LNCaP clone FGC (cell line): Measurements from ENCODE around the gene GDF2.

Experiments
- DNase-seq: peaks from one replicate; pipeline ENCODE4 v3.0.0-alpha.2; 2011; ENCODE audit warnings: low read depth
- H3K4me3 ChIP-seq: 2 replicates; pipeline ENCODE4 v1.5.1; 2011; ENCODE audit warnings: mild to moderate bottlenecking, low read depth, low read length, control low read depth
- TF ChIP-seq, protein P1 (sequence below): IDR thresholded peaks from 2 replicates; pipeline ENCODE4 v1.5.1; 2012; ENCODE audit warnings: mild to moderate bottlenecking; ENCODE audit not compliant: control insufficient read depth, insufficient read depth; ENCODE audit errors: extremely low read depth

GDF2 gene

DNA sequence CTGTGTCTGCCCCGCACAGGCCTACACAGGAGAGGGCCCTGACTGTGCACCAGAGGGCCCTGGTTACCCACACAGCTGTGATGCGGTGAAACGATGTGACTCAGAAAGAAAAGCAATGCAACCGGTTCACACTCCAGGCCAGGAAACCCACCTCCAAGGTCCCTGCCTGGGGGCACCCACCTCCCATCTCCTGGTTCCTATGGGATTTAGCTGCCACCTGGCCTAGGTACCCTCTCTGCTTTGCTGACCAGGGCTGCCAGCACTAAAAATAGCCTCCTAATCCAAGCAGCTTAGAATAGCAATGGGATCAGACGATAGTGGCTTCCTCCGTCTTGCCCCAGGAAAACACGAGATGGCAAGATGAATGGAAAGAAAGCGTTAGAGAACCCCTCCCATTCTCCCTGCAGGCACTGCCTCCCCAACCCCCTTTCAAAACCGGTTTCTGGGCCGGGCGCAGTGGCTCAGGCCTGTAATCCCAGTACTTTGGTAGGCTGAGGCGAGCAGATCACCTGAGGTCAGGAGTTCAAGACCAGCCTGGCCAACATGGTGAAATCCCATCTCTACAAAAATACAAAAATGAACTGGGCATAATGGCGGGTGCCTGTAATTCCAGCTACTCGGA lies 38.3 kb downstream of the GDF2 start:
- H3K4me3 ChIP-seq, result no peak overlapping the region
- DNase-seq, result no peak
- TF ChIP-seq, protein P1, sequence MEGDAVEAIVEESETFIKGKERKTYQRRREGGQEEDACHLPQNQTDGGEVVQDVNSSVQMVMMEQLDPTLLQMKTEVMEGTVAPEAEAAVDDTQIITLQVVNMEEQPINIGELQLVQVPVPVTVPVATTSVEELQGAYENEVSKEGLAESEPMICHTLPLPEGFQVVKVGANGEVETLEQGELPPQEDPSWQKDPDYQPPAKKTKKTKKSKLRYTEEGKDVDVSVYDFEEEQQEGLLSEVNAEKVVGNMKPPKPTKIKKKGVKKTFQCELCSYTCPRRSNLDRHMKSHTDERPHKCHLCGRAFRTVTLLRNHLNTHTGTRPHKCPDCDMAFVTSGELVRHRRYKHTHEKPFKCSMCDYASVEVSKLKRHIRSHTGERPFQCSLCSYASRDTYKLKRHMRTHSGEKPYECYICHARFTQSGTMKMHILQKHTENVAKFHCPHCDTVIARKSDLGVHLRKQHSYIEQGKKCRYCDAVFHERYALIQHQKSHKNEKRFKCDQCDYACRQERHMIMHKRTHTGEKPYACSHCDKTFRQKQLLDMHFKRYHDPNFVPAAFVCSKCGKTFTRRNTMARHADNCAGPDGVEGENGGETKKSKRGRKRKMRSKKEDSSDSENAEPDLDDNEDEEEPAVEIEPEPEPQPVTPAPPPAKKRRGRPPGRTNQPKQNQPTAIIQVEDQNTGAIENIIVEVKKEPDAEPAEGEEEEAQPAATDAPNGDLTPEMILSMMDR, result no peak

DNA sequence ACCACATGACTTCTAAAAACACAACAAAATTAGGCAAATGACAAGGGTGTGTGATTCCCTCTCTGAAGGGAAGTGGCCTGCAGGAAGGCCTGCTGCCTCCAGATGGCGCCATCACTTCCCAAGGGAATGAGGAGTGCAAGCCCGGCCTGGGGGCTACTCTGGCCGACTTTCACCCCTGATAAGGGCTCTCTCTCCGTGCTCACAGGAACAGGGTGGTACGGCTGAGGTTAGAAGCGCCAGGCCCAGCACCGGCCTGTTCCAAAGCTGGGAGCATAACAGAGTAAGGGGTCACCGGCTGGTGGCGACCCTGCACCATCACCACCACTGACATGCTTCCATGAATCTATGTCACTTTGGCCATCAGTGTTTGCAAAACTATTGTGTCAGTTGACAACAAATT lies 39.0 kb downstream of the GDF2 start:
- no peak for DNase-seq
- TF ChIP-seq, protein P1, result peak; percentile 68
- no peak overlapping the region for H3K4me3 ChIP-seq

DNA sequence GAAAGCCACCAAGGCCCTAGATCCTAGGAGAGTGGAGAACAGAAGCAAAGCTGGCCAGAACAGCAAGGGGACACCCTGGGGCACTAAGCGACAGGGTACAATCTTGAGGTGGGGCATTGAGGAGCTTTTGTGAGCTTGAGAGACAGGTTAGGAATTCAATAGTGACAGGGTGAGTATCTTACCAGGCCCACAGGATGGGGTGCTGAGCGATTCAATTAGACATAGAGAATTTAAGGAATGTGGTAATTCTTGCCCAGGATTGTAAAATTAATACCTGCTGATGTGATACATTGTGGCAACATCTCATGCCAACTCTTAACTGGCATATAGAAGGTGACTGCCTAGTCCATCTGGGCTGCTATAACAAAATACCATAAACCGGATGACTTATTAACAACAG lies 39.9 kb downstream of the GDF2 start:
- TF ChIP-seq, protein P1, result no peak
- DNase-seq, result no peak
- H3K4me3 ChIP-seq, result no peak overlapping the region

DNA sequence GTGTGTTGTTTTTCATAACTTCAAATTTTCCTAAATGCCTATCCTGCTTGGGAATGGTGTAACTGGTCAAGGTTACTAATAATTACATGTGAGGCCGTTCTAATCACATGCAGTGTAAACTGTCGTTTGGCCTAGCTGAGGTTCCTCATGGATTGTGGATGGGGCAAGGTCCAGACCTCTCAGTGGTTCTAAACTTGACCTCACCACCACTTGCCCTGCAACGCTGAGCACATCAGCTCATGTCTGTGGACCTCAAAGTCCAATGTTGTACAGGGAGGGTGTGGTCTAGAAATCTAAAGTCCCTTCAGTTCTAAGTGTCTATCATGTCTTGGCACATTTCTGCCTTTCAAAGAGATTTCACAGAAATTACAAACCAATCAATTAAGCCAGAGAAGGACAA lies 41.5 kb downstream of the GDF2 start:
- TF ChIP-seq, protein P1, result no peak
- DNase-seq, result no peak
- no peak overlapping the region for H3K4me3 ChIP-seq

DNA sequence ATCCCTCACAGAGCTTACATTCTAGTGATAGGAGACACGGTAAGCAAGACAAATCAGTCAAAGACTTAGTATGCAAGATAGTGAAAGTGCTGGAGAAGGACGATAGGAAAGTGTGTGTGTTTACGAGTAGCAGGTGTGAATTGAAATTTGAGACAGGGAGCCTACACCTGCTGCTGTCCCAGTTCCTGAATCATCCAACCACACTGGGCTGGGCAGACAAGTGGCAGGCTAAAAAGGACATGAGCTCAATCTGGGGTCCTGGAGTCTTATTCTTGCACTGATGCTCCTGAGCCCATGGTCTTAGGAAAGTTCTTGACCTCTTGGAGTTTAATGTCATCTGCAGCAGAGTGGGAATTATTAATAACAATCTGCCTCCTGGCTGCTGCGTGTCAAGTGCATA lies 42.1 kb downstream of the GDF2 start:
- no peak overlapping the region for H3K4me3 ChIP-seq
- TF ChIP-seq, protein P1, result no peak
- no peak for DNase-seq

DNA sequence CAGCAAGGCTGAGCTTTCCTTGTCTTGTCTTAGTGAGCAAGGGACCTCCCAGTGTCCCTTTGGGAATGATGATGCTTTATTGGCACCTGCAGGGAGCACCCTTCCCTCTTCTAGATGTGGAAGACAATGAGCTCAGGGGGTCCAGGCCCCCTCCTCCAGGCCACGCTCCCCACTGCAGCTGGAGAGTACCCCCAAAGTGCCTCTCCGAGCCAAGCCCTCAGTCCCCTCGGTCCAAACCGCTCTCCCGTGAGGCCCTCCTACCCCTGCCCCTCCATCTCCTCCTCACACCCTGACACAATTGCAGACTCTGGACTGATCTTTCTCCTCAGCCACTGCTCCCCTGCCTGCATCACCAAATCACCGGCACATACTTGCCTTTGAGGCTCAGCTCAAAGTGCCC lies 42.7 kb downstream of the GDF2 start:
- TF ChIP-seq, protein P1, result no peak
- no peak overlapping the region for H3K4me3 ChIP-seq
- DNase-seq, result no peak
